ENCODE measurements around the gene PPIL6.

Gene PPIL6

DNA sequence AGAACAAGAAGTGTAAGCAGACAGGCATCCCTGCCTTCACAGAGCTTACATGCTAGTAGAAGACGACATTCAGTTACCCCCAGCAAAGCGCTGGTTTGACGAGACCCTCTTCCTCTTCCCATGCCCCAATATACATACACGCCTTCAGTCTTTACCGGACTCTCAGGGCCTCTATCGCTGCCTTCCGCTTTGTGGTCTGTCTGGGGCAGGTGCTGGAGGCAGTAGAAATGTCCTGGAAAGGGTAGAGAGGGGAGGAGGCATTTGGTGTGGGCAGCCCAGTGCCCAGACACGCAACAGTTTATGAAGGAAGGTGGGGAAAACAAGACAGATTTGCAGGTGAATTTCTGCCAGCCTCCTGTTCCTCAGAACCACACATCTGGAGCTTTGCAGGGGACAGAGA is 6.1 kb upstream of the PPIL6 start:
- TF ChIP-seq POLR2AphosphoS5 (IDR thresholded peaks at IDR 0.05; ENCODE audit: low read depth, low read length), result no peak
- peak; percentile 38; the same call in 1 of the 2 replicates for TF ChIP-seq POLR2A (IDR thresholded peaks at IDR 0.05; ENCODE audit: low read depth, low read length)
- FAIRE-seq (no peak), DNase-seq (ENCODE audit: insufficient read length) (no peak)

DNA sequence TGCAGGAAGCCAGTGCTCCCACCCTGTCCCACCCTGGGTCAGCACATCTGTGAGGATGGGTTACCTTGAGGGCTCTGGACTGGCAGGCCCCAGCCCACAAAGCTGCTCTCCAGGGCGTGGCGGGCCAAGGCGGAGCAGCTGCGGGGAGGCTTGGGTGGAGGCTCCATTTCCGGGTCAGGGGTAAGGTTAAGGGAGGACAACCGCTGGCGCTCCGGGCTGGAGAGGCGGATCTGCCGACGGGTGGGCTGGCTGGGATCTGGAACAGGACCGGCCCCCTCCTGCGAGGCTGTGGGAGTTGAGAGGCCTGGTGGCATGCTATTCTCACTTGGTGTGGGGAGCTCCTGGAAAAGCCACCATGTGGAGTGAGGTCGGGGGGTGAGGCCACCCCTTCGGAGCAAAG is 5.6 kb upstream of the PPIL6 start:
- DNase-seq (ENCODE audit: insufficient read length), result no peak
- TF ChIP-seq TAF1 (IDR thresholded peaks at IDR 0.05; ENCODE audit: borderline replicate concordance, low read depth, low read length), result no peak
- no peak for TF ChIP-seq POLR2A (IDR thresholded peaks at IDR 0.05; ENCODE audit: low read depth, low read length)
- no peak for TF ChIP-seq POLR2AphosphoS5 (IDR thresholded peaks at IDR 0.05; ENCODE audit: low read depth, low read length)
- FAIRE-seq, result no peak

- FAIRE-seq (no peak), DNase-seq (ENCODE audit: insufficient read length) (no peak)
- TF ChIP-seq TAF1 (IDR thresholded peaks at IDR 0.05; ENCODE audit: borderline replicate concordance, low read depth, low read length) (no peak), POLR2A (IDR thresholded peaks at IDR 0.05; ENCODE audit: low read depth, low read length) (no peak), POLR2AphosphoS5 (IDR thresholded peaks at IDR 0.05; ENCODE audit: low read depth, low read length) (no peak)
Measured at GRCh38 chr6:109445382-109445781, 5.0 kb upstream of the PPIL6 start.

- no peak for TF ChIP-seq TAF1 (IDR thresholded peaks at IDR 0.05; ENCODE audit: borderline replicate concordance, low read depth, low read length)
- TF ChIP-seq POLR2AphosphoS5 (IDR thresholded peaks at IDR 0.05; ENCODE audit: low read depth, low read length), result 0 out of 2 replicates have a peak, but pooled peaks have one; percentile 3
- FAIRE-seq (no peak), DNase-seq (ENCODE audit: insufficient read length) (no peak)
Measured at GRCh38 chr6:109443425-109443950, 3.1 kb upstream of the PPIL6 start.

DNA sequence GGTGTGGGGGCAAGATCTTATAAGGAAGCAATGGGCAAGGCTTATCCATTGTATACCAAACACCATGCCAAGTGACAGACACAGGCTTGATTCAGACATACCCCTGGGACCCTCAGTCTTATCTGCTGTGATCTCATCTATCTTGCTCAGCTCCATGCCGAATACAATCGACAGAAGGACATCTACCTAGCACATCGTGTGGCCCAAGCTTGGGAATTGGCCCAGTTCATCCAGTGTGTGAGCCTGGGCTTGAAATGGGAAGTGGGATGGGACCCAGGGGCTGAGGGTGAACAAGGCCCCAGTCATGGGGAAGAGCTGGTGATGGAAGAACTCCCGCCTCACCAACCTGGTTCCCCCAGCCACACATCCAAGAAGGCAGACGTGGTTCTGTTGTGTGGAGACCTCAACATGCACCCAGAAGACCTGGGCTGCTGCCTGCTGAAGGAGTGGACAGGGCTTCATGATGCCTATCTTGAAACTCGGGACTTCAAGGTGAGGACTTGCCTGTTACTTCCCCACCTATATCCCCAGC is 2.0 kb upstream of the PPIL6 start:
- no peak for TF ChIP-seq POLR2A (IDR thresholded peaks at IDR 0.05; ENCODE audit: low read depth, low read length)
- no peak for TF ChIP-seq TAF1 (IDR thresholded peaks at IDR 0.05; ENCODE audit: borderline replicate concordance, low read depth, low read length)
- no peak for TF ChIP-seq POLR2AphosphoS5 (IDR thresholded peaks at IDR 0.05; ENCODE audit: low read depth, low read length)
- DNase-seq (ENCODE audit: insufficient read length) (no peak), FAIRE-seq (no peak)

DNA sequence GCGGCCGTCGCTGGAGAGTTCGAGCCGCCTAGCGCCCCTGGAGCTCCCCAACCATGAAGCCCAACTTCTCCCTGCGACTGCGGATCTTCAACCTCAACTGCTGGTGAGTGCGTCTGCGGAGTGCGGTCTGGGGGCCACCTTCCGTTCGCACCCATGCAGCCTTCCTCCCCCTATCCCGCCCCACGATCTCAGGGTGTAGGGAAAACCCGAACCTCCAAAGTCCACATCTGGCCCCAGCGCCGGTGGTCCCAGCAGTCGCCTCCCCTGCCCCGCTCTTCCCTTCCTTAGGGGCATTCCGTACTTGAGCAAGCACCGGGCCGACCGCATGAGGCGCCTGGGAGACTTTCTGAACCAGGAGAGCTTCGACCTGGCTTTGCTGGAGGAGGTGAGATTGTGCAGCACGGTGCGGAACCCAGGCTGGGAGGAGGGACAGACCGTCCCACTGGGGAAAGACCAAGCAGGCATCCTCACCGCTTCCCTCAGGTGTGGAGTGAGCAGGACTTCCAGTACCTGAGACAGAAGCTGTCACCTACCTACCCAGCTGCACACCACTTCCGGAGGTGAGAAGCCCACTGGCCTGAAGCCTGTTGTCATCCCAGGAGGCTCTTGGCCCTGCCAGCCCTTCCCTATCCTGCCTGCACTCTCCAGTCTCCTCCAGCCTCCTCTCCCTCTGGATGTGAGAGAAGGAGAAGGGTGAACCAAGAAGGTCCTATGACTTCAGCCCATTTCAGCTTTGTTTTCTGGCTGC is 815 bp upstream of the PPIL6 start:
- TF ChIP-seq POLR2A (IDR thresholded peaks at IDR 0.05; ENCODE audit: low read depth, low read length) (0 out of 2 replicates have a peak, but pooled peaks have one; percentile 33), TAF1 (IDR thresholded peaks at IDR 0.05; ENCODE audit: borderline replicate concordance, low read depth, low read length) (no peak), POLR2AphosphoS5 (IDR thresholded peaks at IDR 0.05; ENCODE audit: low read depth, low read length) (peak; percentile 47; the same call in 1 of the 2 replicates)
- FAIRE-seq, result peak; percentile 82
- no peak for DNase-seq (ENCODE audit: insufficient read length)

DNA sequence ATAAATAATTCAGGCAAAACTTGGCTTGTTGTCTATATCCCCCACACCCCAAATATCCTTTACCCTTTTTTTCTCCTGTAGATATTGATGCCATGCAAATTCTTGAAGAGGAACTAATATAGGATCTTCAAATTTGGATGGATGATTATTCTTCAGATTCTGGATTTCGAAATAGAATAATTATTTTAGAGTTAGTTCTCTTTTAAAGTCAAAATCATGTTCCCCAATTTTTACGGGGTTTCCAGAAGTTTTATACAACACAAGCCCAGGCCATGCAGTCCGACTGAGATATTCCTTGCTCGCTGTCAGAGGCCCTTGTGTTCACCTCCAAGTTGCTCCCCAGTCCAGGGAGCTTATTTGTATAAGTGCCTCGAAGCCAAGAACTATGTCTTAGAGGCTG is 4.4 kb downstream of the PPIL6 start:
- DNase-seq (ENCODE audit: insufficient read length), result no peak
- no peak for TF ChIP-seq TAF1 (IDR thresholded peaks at IDR 0.05; ENCODE audit: borderline replicate concordance, low read depth, low read length)
- FAIRE-seq, result no peak

DNA sequence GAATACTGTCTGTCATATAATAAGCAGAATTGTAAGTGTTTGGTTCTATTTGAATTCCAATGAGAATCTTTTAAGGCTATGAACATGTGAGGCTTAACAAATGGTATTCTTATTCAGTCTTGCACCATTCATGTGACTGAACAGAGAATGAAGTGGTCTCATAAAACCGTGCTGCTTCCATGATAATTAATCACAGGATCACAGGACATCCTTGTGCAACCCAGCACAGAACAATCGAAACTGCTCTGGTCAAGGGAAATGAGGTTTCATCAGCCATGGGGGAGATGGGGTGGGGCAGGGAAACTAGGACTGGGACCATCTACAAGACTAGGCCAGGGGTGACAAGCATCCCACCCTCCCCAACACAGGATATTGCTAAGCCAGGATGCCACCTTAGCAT is 6.0 kb downstream of the PPIL6 start:
- no peak for FAIRE-seq
- no peak for TF ChIP-seq POLR2A (IDR thresholded peaks at IDR 0.05; ENCODE audit: low read depth, low read length)
- no peak for TF ChIP-seq TAF1 (IDR thresholded peaks at IDR 0.05; ENCODE audit: borderline replicate concordance, low read depth, low read length)
- TF ChIP-seq POLR2AphosphoS5 (IDR thresholded peaks at IDR 0.05; ENCODE audit: low read depth, low read length), result no peak

DNA sequence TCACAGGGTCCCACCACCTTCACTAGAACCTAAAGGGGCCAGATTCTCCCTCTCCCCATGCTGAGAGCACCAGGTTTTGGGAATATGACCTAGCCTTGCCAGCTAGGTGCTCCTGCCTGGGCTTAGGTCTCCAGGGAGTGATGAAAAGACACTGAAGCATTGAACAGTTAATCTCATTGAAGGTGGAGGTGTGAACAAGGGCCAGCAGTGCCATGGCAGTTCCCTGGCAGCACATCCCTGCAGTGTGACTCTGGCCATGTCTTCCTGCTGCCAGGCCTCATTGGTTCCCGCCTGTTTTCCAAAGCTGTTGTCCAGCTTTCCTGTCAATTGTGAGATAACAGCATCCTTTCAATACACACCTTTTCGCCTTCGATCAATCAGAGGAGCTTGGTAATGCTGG is 10.9 kb downstream of the PPIL6 start:
- no peak for FAIRE-seq
- no peak for DNase-seq (ENCODE audit: insufficient read length)
- no peak for TF ChIP-seq POLR2AphosphoS5 (IDR thresholded peaks at IDR 0.05; ENCODE audit: low read depth, low read length)
- TF ChIP-seq POLR2A (IDR thresholded peaks at IDR 0.05; ENCODE audit: low read depth, low read length), result no peak
- no peak for TF ChIP-seq TAF1 (IDR thresholded peaks at IDR 0.05; ENCODE audit: borderline replicate concordance, low read depth, low read length)

More for the DNA sequence above, 6.0 kb downstream of the PPIL6 start:
- DNase-seq (ENCODE audit: insufficient read length), result no peak

GRCh38 chr6:109428889-109429477 is 11.4 kb downstream of the PPIL6 start:
- no peak for DNase-seq (ENCODE audit: insufficient read length)
- TF ChIP-seq POLR2AphosphoS5 (IDR thresholded peaks at IDR 0.05; ENCODE audit: low read depth, low read length), result no peak
- no peak for FAIRE-seq

DNA sequence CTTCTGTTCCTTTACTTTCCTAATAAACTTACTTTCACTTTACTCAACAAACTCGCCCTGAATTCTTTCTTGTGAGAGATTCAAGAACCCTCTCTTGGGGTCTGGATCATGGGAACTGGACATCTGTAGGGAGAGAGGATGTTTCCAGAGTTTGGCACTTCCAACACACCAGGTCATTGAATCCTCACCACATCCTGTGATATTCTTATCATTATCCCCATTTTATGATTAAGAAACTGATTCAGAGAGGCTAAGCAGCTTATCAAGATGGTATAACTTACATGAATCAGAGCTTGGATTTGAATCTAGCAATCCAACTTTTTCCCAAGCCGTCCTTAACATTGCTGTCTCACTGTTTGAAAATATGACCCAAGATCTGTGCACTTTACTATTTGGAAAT is 15.5 kb downstream of the PPIL6 start:
- no peak for DNase-seq (ENCODE audit: insufficient read length)
- FAIRE-seq, result no peak
- no peak for TF ChIP-seq TAF1 (IDR thresholded peaks at IDR 0.05; ENCODE audit: borderline replicate concordance, low read depth, low read length)
- TF ChIP-seq POLR2AphosphoS5 (IDR thresholded peaks at IDR 0.05; ENCODE audit: low read depth, low read length), result no peak
- no peak for TF ChIP-seq POLR2A (IDR thresholded peaks at IDR 0.05; ENCODE audit: low read depth, low read length)

DNA sequence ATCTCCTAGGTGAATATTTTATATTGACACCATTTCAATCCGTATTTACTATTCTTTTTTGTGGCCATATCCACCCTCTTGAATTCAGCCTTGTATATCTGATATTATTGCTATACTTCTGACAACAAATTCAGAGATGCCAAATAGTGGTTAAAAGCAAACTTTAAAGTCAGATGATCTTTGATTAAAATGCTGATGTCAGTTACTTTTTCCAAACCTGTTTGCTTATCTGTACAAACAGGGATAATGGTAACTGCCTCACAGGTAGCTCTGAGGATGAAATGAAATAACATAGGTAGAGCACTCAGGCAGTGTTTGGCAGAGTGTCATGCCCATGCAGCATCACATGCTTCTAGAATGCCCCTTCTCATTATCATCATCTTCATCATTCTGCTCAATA is 19.2 kb downstream of the PPIL6 start:
- no peak for TF ChIP-seq TAF1 (IDR thresholded peaks at IDR 0.05; ENCODE audit: borderline replicate concordance, low read depth, low read length)
- TF ChIP-seq POLR2A (IDR thresholded peaks at IDR 0.05; ENCODE audit: low read depth, low read length), result no peak
- no peak for TF ChIP-seq POLR2AphosphoS5 (IDR thresholded peaks at IDR 0.05; ENCODE audit: low read depth, low read length)
- no peak for DNase-seq (ENCODE audit: insufficient read length)
- FAIRE-seq, result no peak

Data from GM12892 (cell line).